OCI-LY7 (cell line): Measurements from ENCODE around the gene LMX1B. TPM values are rescaled to one million over a fixed set of nuclear protein-coding genes. Genes with fewer than 3 reads are reported as not detected.
A peak's percentile ranks its signal among the peaks of the same experiment; 100 is the strongest.
"Not testable (repeated sequence)": the region's sequence is repeated elsewhere in the genome, so short reads cannot be mapped to it uniquely, and the experiment has no call there.

Experiments
- BruUV-seq: library from RNA; stranded (reverse); fragments of 400-500 nt; replicated peaks from 2 replicates; lab custom pipeline; 2021; lab: Mats Ljungman, UMichigan
- CTCF ChIA-PET: fragments of 300-600 bp; sonication (Branson Sonifier 250); formaldehyde crosslinking; loops from one replicate; lab custom pipeline; 2022; ENCODE audit warnings: antibody characterized with exemption; ENCODE audit not compliant: unreplicated experiment; lab: Charles Lee
- POLR2A ChIA-PET: fragments of 300-600 bp; sonication (Branson Sonifier 250); formaldehyde crosslinking; loops from one replicate; lab custom pipeline; 2022; ENCODE audit warnings: antibody characterized with exemption; lab: Charles Lee
- DNase-seq: peaks from one replicate; pipeline ENCODE4 v3.0.0-alpha.2; 2015; ENCODE audit warnings: low spot score
- H2AFZ ChIP-seq: fragments of 200-600 bp; sonication (generic), shearing (Covaris generic); 2 replicates; pipeline ENCODE4 v1.6.1; 2014; ENCODE audit warnings: mild to moderate bottlenecking, antibody characterized with exemption, low read length, moderate library complexity
- H3K27ac ChIP-seq: fragments of 200-600 bp; sonication (generic); 2 replicates; pipeline ENCODE4 v1.5.1; 2014; ENCODE audit warnings: mixed run types, low read depth, mild to moderate bottlenecking, moderate library complexity, low read length, inconsistent platforms; ENCODE audit not compliant: poor library complexity, severe bottlenecking
- H3K36me3 ChIP-seq: fragments of 200-600 bp; sonication (generic); 2 replicates; pipeline ENCODE4 v1.6.1; 2014; ENCODE audit warnings: mild to moderate bottlenecking, antibody characterized with exemption, low read length, moderate library complexity, mixed read lengths; ENCODE audit not compliant: insufficient read depth
- H3K4me1 ChIP-seq: fragments of 200-600 bp; sonication (generic); 2 replicates; pipeline ENCODE4 v1.5.1; 2014; ENCODE audit warnings: mild to moderate bottlenecking, low read length; ENCODE audit not compliant: insufficient read depth, poor library complexity, severe bottlenecking
- H3K4me2 ChIP-seq: fragments of 200-600 bp; sonication (generic); 2 replicates; pipeline ENCODE4 v1.6.1; 2014; ENCODE audit warnings: mild to moderate bottlenecking, low read length
- H3K4me3 ChIP-seq: fragments of 200-600 bp; sonication (generic); 2 replicates; pipeline ENCODE4 v1.5.1; 2014; ENCODE audit warnings: mild to moderate bottlenecking, low read depth, low read length; ENCODE audit not compliant: poor library complexity, severe bottlenecking
- H3K79me2 ChIP-seq: fragments of 200-600 bp; sonication (generic); 2 replicates; pipeline ENCODE4 v1.6.1; 2016; ENCODE audit warnings: low read depth, mild to moderate bottlenecking, low read length, moderate library complexity, mixed read lengths; ENCODE audit not compliant: insufficient read depth
- H3K9me2 ChIP-seq: fragments of 200-600 bp; sonication (generic); 2 replicates; pipeline ENCODE4 v1.6.1; 2016; ENCODE audit warnings: mild to moderate bottlenecking, low read length, mixed read lengths; ENCODE audit not compliant: insufficient read depth
- H3K9me3 ChIP-seq: fragments of 200-600 bp; sonication (generic); 2 replicates; pipeline ENCODE4 v1.6.1; 2014; ENCODE audit warnings: mild to moderate bottlenecking, mixed run types, low read length, mixed read lengths
- H4K20me1 ChIP-seq: fragments of 200-600 bp; sonication (generic); 2 replicates; pipeline ENCODE4 v1.6.1; 2014; ENCODE audit warnings: mild to moderate bottlenecking, antibody characterized with exemption, low read length, moderate library complexity, mixed read lengths; ENCODE audit not compliant: insufficient read depth
- EZH2phosphoT487 ChIP-seq: fragments of 200-600 bp; sonication (generic); IDR thresholded peaks from 2 replicates; pipeline ENCODE4 v1.6.1; 2018; ENCODE audit warnings: low read depth, borderline replicate concordance, mild to moderate bottlenecking, mixed run types, antibody characterized with exemption, low read length, moderate library complexity, mixed read lengths
- intact Hi-C: fragments of 100-400 bp; cut with micrococcal nuclease; formaldehyde crosslinking; loops from one replicate; pipeline ENCODE4 v1.10.0; 2022; ENCODE audit not compliant: unreplicated experiment
- total RNA-seq, 2 experiments: library from RNA; depleted of rRNA in 1 of 2; stranded (reverse); fragments of >200 nt in 1 of 2; shearing (Covaris generic) in 1 of 2; gene quantifications; 2 replicates each; pipeline ENCODE4 v1.2.3, GENCODE V29; 2014 to 2022
- TF ChIP-seq, protein P1 (sequence below): fragments of 200-600 bp; sonication (generic); conservative IDR thresholded peaks from 2 replicates; pipeline ENCODE4 v1.5.1; 2014; ENCODE audit warnings: mild to moderate bottlenecking, antibody characterized with exemption, low read length, moderate library complexity, mixed read lengths

The LMX1B gene
- total RNA-seq, 2 experiments from 2014 or later: not detected

DNA sequence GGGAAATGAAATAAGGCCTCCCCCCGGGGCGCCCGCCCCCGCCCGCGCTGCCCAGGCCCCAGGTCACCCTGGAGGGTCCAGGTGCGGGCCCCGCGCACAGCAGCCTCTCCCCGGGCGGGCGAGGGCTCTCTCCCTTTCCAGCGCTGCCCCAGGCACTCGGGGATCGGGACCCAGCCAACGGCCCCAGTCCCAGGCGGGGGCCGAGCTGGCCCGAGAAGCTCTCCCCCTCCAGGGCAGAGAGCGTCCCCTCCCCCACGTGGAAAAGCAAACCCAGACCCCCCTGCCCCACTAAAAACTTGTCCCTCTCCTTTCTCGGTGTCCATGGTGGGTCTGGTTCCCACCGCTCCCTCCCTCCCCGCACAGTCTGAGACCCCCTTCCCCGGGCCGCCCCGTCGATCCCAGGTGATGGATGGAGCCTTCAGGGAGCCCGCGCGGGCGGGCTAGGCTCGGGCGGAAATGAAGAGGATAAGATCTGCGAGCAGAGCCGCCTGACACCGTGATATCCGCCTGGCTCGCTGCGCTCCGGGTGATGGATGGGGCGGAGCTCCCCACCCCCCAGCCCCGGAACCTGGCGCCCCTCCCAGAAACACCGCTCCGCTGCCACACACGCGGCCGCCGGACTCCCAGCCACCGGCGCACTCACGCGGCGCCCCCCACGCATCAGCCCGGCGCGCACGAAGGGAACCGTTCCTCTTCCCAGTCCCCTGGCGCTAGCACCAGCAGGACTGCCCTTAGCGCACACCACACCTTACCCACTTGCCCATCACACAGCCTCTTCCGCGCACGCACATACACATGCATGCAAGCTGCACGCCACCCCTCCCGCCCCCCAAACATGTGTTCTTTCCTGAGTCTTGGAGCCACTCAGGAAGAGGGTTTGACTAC, 109.4 kb downstream of the LMX1B start:
- Histone ChIP-seq H4K20me1 (no peaks in the 10 kb centered on the region), H3K9me3 (no peaks in the 10 kb centered on the region), H2AFZ (peak overlapping the region; percentile 82), H3K79me2 (no peaks in the 10 kb centered on the region), H3K4me1 (peaks cover 31% of the 10 kb centered on the region), H3K9me2 (no peaks in the 10 kb centered on the region), H3K27ac (peak overlapping the region; percentile 28), H3K4me3 (peak overlapping the region; percentile 75), H3K4me2 (peak overlapping the region; percentile 85), H3K36me3 (no peaks in the 10 kb centered on the region)
- DNase-seq: peak; percentile 78
- no TSS peak for BruUV-seq
- TF ChIP-seq, protein P1, sequence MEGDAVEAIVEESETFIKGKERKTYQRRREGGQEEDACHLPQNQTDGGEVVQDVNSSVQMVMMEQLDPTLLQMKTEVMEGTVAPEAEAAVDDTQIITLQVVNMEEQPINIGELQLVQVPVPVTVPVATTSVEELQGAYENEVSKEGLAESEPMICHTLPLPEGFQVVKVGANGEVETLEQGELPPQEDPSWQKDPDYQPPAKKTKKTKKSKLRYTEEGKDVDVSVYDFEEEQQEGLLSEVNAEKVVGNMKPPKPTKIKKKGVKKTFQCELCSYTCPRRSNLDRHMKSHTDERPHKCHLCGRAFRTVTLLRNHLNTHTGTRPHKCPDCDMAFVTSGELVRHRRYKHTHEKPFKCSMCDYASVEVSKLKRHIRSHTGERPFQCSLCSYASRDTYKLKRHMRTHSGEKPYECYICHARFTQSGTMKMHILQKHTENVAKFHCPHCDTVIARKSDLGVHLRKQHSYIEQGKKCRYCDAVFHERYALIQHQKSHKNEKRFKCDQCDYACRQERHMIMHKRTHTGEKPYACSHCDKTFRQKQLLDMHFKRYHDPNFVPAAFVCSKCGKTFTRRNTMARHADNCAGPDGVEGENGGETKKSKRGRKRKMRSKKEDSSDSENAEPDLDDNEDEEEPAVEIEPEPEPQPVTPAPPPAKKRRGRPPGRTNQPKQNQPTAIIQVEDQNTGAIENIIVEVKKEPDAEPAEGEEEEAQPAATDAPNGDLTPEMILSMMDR: no peak
- no peak for TF ChIP-seq EZH2phosphoT487
- POLR2A ChIA-PET: no interaction called here
- intact Hi-C loops: no loop called here
- CTCF ChIA-PET: no interaction called here

DNA sequence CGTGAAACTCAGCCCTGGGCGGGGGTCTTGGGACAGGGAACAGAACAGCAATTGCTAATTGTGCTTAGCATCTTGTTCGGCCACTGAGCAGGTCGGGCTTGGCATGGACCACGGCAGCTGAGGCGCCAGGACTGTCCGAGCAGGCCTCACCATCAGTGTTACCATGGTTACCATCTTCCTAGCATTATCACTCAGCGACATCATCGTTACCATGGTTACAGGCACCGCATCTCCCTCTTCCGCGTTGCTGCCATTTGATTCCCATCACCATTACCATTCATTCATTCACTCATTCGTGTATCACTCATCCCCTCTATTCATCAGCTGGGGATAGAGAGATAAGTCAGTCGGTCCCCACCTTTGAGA, 110.1 kb downstream of the LMX1B start:
- no peaks in the 10 kb centered on the region for H3K36me3 ChIP-seq
- ChIA-PET CTCF (no interaction called here), POLR2A (interaction anchor here (0.6 kb wide), 1 partner anchor 895 kb away, joined by 3 read pairs; no protein-coding TSS in a partner anchor)
- no peaks in the 10 kb centered on the region for H4K20me1 ChIP-seq
- peaks cover 31% of the 10 kb centered on the region for H3K4me1 ChIP-seq
- no peaks in the 10 kb centered on the region for H3K9me2 ChIP-seq
- no peaks in the 10 kb centered on the region for H3K9me3 ChIP-seq
- peak overlapping the region; percentile 85 for H3K4me2 ChIP-seq
- H2AFZ ChIP-seq: peak overlapping the region; percentile 82; the same call in 1 of the 2 replicates
- peak; percentile 9 for DNase-seq
- TF ChIP-seq EZH2phosphoT487: no peak
- TF ChIP-seq, protein P1: no peak
- no peak overlapping the region for H3K27ac ChIP-seq
- no TSS peak for BruUV-seq
- intact Hi-C loops: no loop called here
- H3K4me3 ChIP-seq: peak overlapping the region; percentile 75
- H3K79me2 ChIP-seq: no peaks in the 10 kb centered on the region

DNA sequence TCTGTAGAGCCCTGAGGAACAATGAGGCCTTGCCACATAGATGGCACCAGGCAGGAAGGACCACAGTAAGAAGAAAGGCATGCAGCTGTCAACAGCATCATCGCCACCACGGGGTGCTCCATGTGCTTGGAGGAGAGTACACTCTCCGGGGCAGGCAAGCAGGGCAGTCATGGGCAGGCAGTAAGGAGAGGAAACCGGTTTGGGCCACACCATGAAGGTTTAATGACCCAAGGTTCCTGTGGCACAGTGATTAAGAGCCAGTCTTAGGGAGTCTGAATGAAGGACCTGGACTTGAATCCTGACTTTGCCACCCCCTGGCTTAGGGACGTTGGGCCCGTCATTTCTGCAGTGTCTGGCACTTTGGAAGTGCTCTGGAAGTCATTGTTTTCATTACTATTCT, 110.5 kb downstream of the LMX1B start:
- Histone ChIP-seq H3K79me2 (no peaks in the 10 kb centered on the region), H3K4me3 (no peak overlapping the region), H3K27ac (no peak overlapping the region), H3K4me1 (peaks cover 31% of the 10 kb centered on the region), H3K9me3 (no peaks in the 10 kb centered on the region), H3K36me3 (no peaks in the 10 kb centered on the region), H3K4me2 (no peak overlapping the region), H3K9me2 (no peaks in the 10 kb centered on the region), H4K20me1 (no peaks in the 10 kb centered on the region), H2AFZ (no peak overlapping the region)
- BruUV-seq: no TSS peak
- ChIA-PET POLR2A (interaction anchor here (0.6 to 0.9 kb wide), 2 partner anchors 13 to 896 kb away, joined by 3 read pairs; no protein-coding TSS in a partner anchor), CTCF (no interaction called here)
- DNase-seq: no peak
- intact Hi-C loops: no loop called here
- TF ChIP-seq, protein P1: no peak
- TF ChIP-seq EZH2phosphoT487: no peak

DNA sequence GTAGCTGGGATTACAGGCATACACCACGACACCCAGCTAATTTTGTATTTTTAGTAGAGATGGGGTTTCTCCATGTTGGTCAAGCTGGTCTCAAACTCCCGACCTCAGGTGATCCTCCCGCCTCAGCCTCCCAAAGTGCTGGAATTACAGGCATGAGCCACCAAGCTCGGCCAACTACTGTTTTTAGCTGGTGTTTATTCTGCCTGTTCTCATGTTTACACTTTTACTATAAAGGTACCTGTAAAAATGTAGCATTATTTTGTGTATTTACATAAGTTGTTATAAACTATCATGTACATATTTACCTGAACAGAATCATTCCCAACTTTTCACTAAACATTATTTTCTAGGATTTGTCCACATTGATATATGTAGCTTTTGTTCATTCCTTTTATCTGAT, 111.8 kb downstream of the LMX1B start:
- H2AFZ ChIP-seq, intact Hi-C loops, H3K27ac ChIP-seq, H3K9me3 ChIP-seq, H3K36me3 ChIP-seq, CTCF ChIA-PET, H3K4me2 ChIP-seq, H4K20me1 ChIP-seq, H3K79me2 ChIP-seq, H3K4me3 ChIP-seq, DNase-seq, BruUV-seq, H3K9me2 ChIP-seq: not testable (repeated sequence)
- H3K4me1 ChIP-seq: peaks cover 19% of the 10 kb centered on the region
- POLR2A ChIA-PET: interaction anchor here (0.6 to 0.7 kb wide), 3 partner anchors 15 to 762 kb away, joined by 3 to 9 read pairs (median 5); no protein-coding TSS in a partner anchor
